Measurements from ENCODE around the gene HAAO.

DNA sequence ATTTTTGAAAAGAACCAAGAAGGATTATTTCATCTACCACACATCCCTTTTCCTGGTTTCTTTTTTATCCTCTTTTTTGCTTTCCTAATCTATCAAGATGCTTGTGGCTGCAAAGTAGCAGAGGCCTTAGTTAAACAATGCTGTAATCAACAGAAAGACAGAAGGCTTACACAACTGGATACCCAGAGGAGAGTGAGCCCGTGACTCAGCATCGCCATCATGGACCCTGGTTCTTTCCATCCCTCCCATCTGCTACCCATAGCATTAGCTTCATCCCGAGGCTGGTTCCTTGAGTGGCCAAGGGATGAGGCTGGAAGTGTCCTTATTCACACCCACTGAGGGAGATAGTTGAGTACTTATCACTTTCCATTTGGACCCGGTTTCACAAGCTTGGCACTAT lies 7.5 kb upstream of the HAAO start:
- TF ChIP-seq NFRKB (IDR thresholded peaks at IDR 0.05) (no peak), PKNOX1 (IDR thresholded peaks at IDR 0.05) (no peak), FOXM1 (IDR thresholded peaks at IDR 0.05; ENCODE audit: borderline replicate concordance) (no peak), SP1 (IDR thresholded peaks at IDR 0.05) (no peak), FOXK2 (IDR thresholded peaks at IDR 0.05) (no peak), SUZ12 (IDR thresholded peaks at IDR 0.05) (no peak), FOXA1 (IDR thresholded peaks at IDR 0.05) (no peak), LEF1 (IDR thresholded peaks at IDR 0.05; ENCODE audit: borderline replicate concordance) (no peak), BHLHE40 (IDR thresholded peaks at IDR 0.05; ENCODE audit: borderline replicate concordance) (no peak), ARNT (IDR thresholded peaks at IDR 0.05) (no peak)
